Right atrium auricular region (tissue), 2 donors: ENCODE measurements around the gene RPL35. TPM values are rescaled to one million over a fixed set of nuclear protein-coding genes. Genes with fewer than 3 reads are reported as not detected.

Source experiments
- DNase-seq: peaks from one replicate; pipeline ENCODE4 v3.0.0-alpha.2; 2019; ENCODE audit warnings: low spot score
- H3K27ac ChIP-seq, 2 donors: fragments of 200-600 bp; sonication (generic); 1 replicate in 1 of 2; 2 replicates in 1 of 2; pipeline ENCODE4 v1.5.1; 2016 to 2019
- H3K27me3 ChIP-seq, 2 donors: fragments of 200-600 bp; sonication (generic); one replicate each; pipeline versions ENCODE4 v1.5.1 to v1.6.0; 2017 to 2019
- H3K36me3 ChIP-seq: fragments of 200-600 bp; sonication (generic); one replicate; pipeline ENCODE4 v1.5.1; 2016
- H3K4me1 ChIP-seq, 2 donors: fragments of 200-600 bp; sonication (generic); one replicate each; pipeline versions ENCODE4 v1.5.1 to v1.6.0; 2017 to 2019
- H3K4me3 ChIP-seq, 2 donors: fragments of 200-600 bp; sonication (generic); 1 replicate in 1 of 2; 2 replicates in 1 of 2; pipeline ENCODE4 v1.5.1; 2017 to 2019; ENCODE audit warnings: mild to moderate bottlenecking in 1 of 2, moderate library complexity in 1 of 2
- H3K9me3 ChIP-seq, 2 donors: fragments of 200-600 bp; sonication (generic); one replicate each; pipeline ENCODE4 v1.5.1; 2019
- CTCF ChIP-seq, 2 donors: fragments of 200-600 bp; sonication (generic); IDR thresholded peaks; one replicate each; pipeline ENCODE4 v1.5.1; 2019; ENCODE audit warnings: antibody characterized with exemption in 2 of 2
- total RNA-seq, 2 donors: library from RNA; depleted of rRNA; stranded (reverse); fragments of >200 nt; gene quantifications; one replicate each; pipeline ENCODE4 v1.1.0, GENCODE V29; 2016

RPL35 gene
- total RNA-seq, 2 donors from 2014 or later = 846 to 1,378 TPM

- no peaks in the 10 kb centered on the region for H3K9me3 ChIP-seq
- H3K27ac ChIP-seq = no peak overlapping the region
- H3K36me3 ChIP-seq = peaks cover 51% of the 10 kb centered on the region
- H3K4me1 ChIP-seq = peaks cover 0 to 48% of the 10 kb centered on the region in 2 donors
- no peak for TF ChIP-seq CTCF (IDR thresholded peaks at IDR 0.05)
- H3K27me3 ChIP-seq = no peaks in the 10 kb centered on the region
- H3K4me3 ChIP-seq = no peak overlapping the region
- no peak for DNase-seq
Measured at GRCh38 chr9:124873664-124874063, 11.9 kb upstream of the RPL35 start.

GRCh38 chr9:124871156-124871561, 9.4 kb upstream of the RPL35 start:
- Histone ChIP-seq H3K27me3 (no peaks in the 10 kb centered on the region), H3K9me3 (no peaks in the 10 kb centered on the region), H3K4me1 (peaks cover 0 to 56% of the 10 kb centered on the region in 2 donors), H3K4me3 (peak overlapping the region in 1 of 2 donors; percentile 80), H3K36me3 (peaks cover 27% of the 10 kb centered on the region), H3K27ac (peak overlapping the region; percentile 74 to 92)
- no peak for DNase-seq
- no peak for TF ChIP-seq CTCF (IDR thresholded peaks at IDR 0.05)

GRCh38 chr9:124870723-124871122, 9.0 kb upstream of the RPL35 start:
- Histone ChIP-seq H3K4me3 (peak overlapping the region in 1 of 2 donors; percentile 80), H3K27me3 (no peaks in the 10 kb centered on the region), H3K9me3 (no peaks in the 10 kb centered on the region), H3K27ac (peak overlapping the region; percentile 92 to 96), H3K4me1 (peaks cover 0 to 56% of the 10 kb centered on the region in 2 donors), H3K36me3 (peaks cover 23% of the 10 kb centered on the region)
- TF ChIP-seq CTCF (IDR thresholded peaks at IDR 0.05) = no peak
- DNase-seq = no peak

- H3K4me1 ChIP-seq = peaks cover 0 to 56% of the 10 kb centered on the region in 2 donors
- DNase-seq = no peak
- H3K27me3 ChIP-seq = no peaks in the 10 kb centered on the region
- TF ChIP-seq CTCF (IDR thresholded peaks at IDR 0.05) = no peak
- peak overlapping the region; percentile 92 to 96 for H3K27ac ChIP-seq
- peak overlapping the region; percentile 80 to 89 for H3K4me3 ChIP-seq
- H3K36me3 ChIP-seq = peaks cover 17% of the 10 kb centered on the region
- H3K9me3 ChIP-seq = no peaks in the 10 kb centered on the region
Measured at GRCh38 chr9:124869986-124870560, 8.3 kb upstream of the RPL35 start.

- peak overlapping the region; percentile 80 to 89 for H3K4me3 ChIP-seq
- no peak for TF ChIP-seq CTCF (IDR thresholded peaks at IDR 0.05)
- H3K36me3 ChIP-seq = peaks cover 11% of the 10 kb centered on the region
- no peaks in the 10 kb centered on the region for H3K27me3 ChIP-seq
- no peak for DNase-seq
- H3K4me1 ChIP-seq = peaks cover 0 to 56% of the 10 kb centered on the region in 2 donors
- H3K9me3 ChIP-seq = no peaks in the 10 kb centered on the region
- peak overlapping the region; percentile 92 to 96 for H3K27ac ChIP-seq
Measured at GRCh38 chr9:124869466-124869985, 7.8 kb upstream of the RPL35 start.
